ENCODE measurements around the gene RHBDL1. TPM values are rescaled to one million over a fixed set of nuclear protein-coding genes. Genes with fewer than 3 reads are reported as not detected.

Gene RHBDL1
- total and polyA plus RNA-seq, 2 of the 8 experiments (the other 6 are each of a cell fraction or from before 2014, with no cell fraction given) = 4.0 to 8.1 TPM

- H2AK5ac ChIP-seq (ENCODE audit: low read depth, low read length) = no peak overlapping the region
- no peaks in the 10 kb centered on the region for H3K9me3 ChIP-seq (ENCODE audit: insufficient read depth in 2 of 2, low read depth in 1 of 2, low read length in 1 of 2)
- H3K4me2 ChIP-seq (ENCODE audit: insufficient read depth in 1 of 2, low read depth in 2 of 2, low read length in 2 of 2) = peak overlapping the region in 1 of 2 experiments; percentile 62; a peak in 1 of 4 replicates
- H3K4me3 ChIP-seq (ENCODE audit: extremely low read depth in 1 of 4, insufficient read depth in 2 of 4, low read depth in 3 of 4, low read length in 4 of 4) = no peak overlapping the region
- peaks cover 13% of the 10 kb centered on the region; the same call in 1 of the 2 replicates for H3K23me2 ChIP-seq (ENCODE audit: low read depth, low read length)
- peaks cover 3 to 5% of the 10 kb centered on the region in 2 experiments for H4K20me1 ChIP-seq (replicated peaks in 1 of 2; ENCODE audit: control insufficient read depth in 1 of 2, insufficient read depth in 2 of 2, low read length in 2 of 2)
- peaks cover 0 to 8% of the 10 kb centered on the region in 2 experiments; a peak in 1 of 4 replicates for H3K79me2 ChIP-seq (ENCODE audit: control insufficient read depth in 1 of 2, insufficient read depth in 2 of 2, low read length in 2 of 2)
- DNase-seq (ENCODE audit: low read depth in 1 of 2, low spot score in 2 of 2) (no peak), FAIRE-seq (no peak)
- H3K36me3 ChIP-seq (ENCODE audit: control insufficient read depth in 2 of 4, insufficient read depth in 4 of 4, low read length in 3 of 4) = peaks cover 0 to 6% (median 2%) of the 10 kb centered on the region in 4 experiments; a peak in 2 of 8 replicates
- H3K14ac ChIP-seq (ENCODE audit: insufficient read length) = no peak overlapping the region
- peak overlapping the region; percentile 30; the same call in 1 of the 2 replicates for H2BK5ac ChIP-seq (ENCODE audit: low read depth, low read length)
- no peak overlapping the region; the same call in 1 of the 2 replicates for H4K8ac ChIP-seq (ENCODE audit: extremely low read depth, insufficient read depth, low read length)
- H2BK20ac ChIP-seq (ENCODE audit: low read length) = no peak overlapping the region
- no peak overlapping the region for H3K27ac ChIP-seq (ENCODE audit: low read depth, low read length)
- no peak overlapping the region for H2BK120ac ChIP-seq (replicated peaks; ENCODE audit: low read depth, low read length)
- H3K9ac ChIP-seq (replicated peaks in 1 of 4; ENCODE audit: extremely low read depth in 1 of 4, low read depth in 3 of 4, low read length in 3 of 4) = no peak overlapping the region
- H3K56ac ChIP-seq (replicated peaks; ENCODE audit: insufficient read length, low read depth, low read length) = no peak overlapping the region
- H4K5ac ChIP-seq (ENCODE audit: insufficient read length, low read depth, low read length) = peak overlapping the region; percentile 29
- no peak overlapping the region for H2AFZ ChIP-seq (ENCODE audit: low read length)
- peak overlapping the region; percentile 78 for H3K18ac ChIP-seq (ENCODE audit: extremely low read depth, low read length)
- no peak overlapping the region for H3K23ac ChIP-seq (ENCODE audit: insufficient read length)
- peak overlapping the region; percentile 22 for H4K91ac ChIP-seq (replicated peaks; ENCODE audit: insufficient read length, low read length)
- peaks cover 0 to 36% (median 24%) of the 10 kb centered on the region in 4 experiments; a peak in 6 of 7 replicates for H3K4me1 ChIP-seq (replicated peaks in 1 of 4; ENCODE audit: control insufficient read depth in 3 of 4, insufficient read depth in 4 of 4, low read length in 3 of 4)
- H3K4ac ChIP-seq (replicated peaks; ENCODE audit: insufficient read length, low read depth, low read length) = no peak overlapping the region
- CTCF ChIA-PET (ENCODE audit: partially characterized antibody) = interaction anchor here (0.7 to 1.8 kb wide), 5 partner anchors 9 to 118 kb away, joined by 3 to 24 read pairs (median 4); partner anchors contain the start of gene WDR90
- no peak for TF ChIP-seq ZNF274 (IDR thresholded peaks at IDR 0.05; ENCODE audit: borderline replicate concordance, extremely low read depth, low read length)
- 0 out of 2 replicates have a peak overlapping the region, but pooled peaks have one; percentile 46 for H2BK15ac ChIP-seq (ENCODE audit: low read length)
- peaks cover 0 to 5% (median 1%) of the 10 kb centered on the region in 4 experiments; a peak in 2 of 7 replicates for H3K27me3 ChIP-seq (replicated peaks in 1 of 4; ENCODE audit: control insufficient read depth in 3 of 4, extremely low read depth in 1 of 4, insufficient read depth in 3 of 4, low read length in 3 of 4)
- POLR2A ChIA-PET (ENCODE audit: partially characterized antibody) = interaction anchor here (0.7 to 2.6 kb wide), 9 partner anchors 8 to 239 kb away, joined by 3 to 10 read pairs (median 4); partner anchors contain the start of genes RHBDL1, WDR90 and WFIKKN1
- no peak overlapping the region; the same call in 1 of the 2 replicates for H2BK12ac ChIP-seq (ENCODE audit: low read depth, low read length)
- no peaks in the 10 kb centered on the region; the same call in 1 of the 2 replicates for H3K79me1 ChIP-seq (ENCODE audit: low read depth, low read length)
- WGBS, 2 experiments (ENCODE audit: extremely low coverage in 1 of 2, insufficient coverage in 1 of 2, insufficient read length in 1 of 2, insufficient replicate concordance in 2 of 2, low coverage in 1 of 2, low lambda C conversion rate in 2 of 2, missing lambda C conversion rate in 1 of 2) = 93% methylated on average over 9 of the region's 9 CpGs; no CpG with 5 or more reads in 1 of the 2 experiments
These were observed 36.6 kb upstream of the RHBDL1 start for GRCh38 chr16:638836-639235.
